ENCODE data around the gene ACOX1. TPM values are rescaled to one million over a fixed set of nuclear protein-coding genes. Genes with fewer than 3 reads are reported as not detected.

ACOX1 gene
- total RNA-seq, 1 experiment from 2014 or later: 40.9 TPM

- H3K9me3 Mint-ChIP-seq: peaks cover 6% of the 10 kb centered on the region; the same call in 1 of the 2 replicates
- H3K36me3 Mint-ChIP-seq: no peaks in the 10 kb centered on the region
- H3K27me3 Mint-ChIP-seq (ENCODE audit: low read depth): no peaks in the 10 kb centered on the region
- ChIA-PET POLR2A (no interaction called here), CTCF (interaction anchor here (0.6 to 7.6 kb wide), 13 partner anchors 9 to 938 kb away, joined by 3 to 112 read pairs (median 3); partner anchors contain the start of genes CDK3 and MRPL38)
- no peak overlapping the region for H3K4me3 Mint-ChIP-seq
- no peak overlapping the region for H3K27ac Mint-ChIP-seq
- no peak for DNase-seq (ENCODE audit: low spot score)
- no peaks in the 10 kb centered on the region for H3K4me1 Mint-ChIP-seq
- no peak for ATAC-seq
- TF ChIP-seq NR1H2 (CRISPR knock-in tag; IDR thresholded peaks at IDR 0.05): no peak
- no peak for TF ChIP-seq ZBTB21 (CRISPR knock-in tag; IDR thresholded peaks at IDR 0.05; ENCODE audit: borderline replicate concordance)
- TF ChIP-seq PREB (CRISPR knock-in tag; IDR thresholded peaks at IDR 0.05; ENCODE audit: borderline replicate concordance): no peak
- TF ChIP-seq ZNF281 (CRISPR knock-in tag; IDR thresholded peaks at IDR 0.05): no peak
- TF ChIP-seq FOXJ3 (CRISPR knock-in tag; IDR thresholded peaks at IDR 0.05; ENCODE audit: borderline replicate concordance): no peak
- TF ChIP-seq MAX (CRISPR knock-in tag; IDR thresholded peaks at IDR 0.05): no peak
- no peak for TF ChIP-seq ZMAT4 (CRISPR knock-in tag; IDR thresholded peaks at IDR 0.05)
- no peak for TF ChIP-seq CDX4 (CRISPR knock-in tag; IDR thresholded peaks at IDR 0.05; ENCODE audit: borderline replicate concordance)
- no peak for TF ChIP-seq NR3C1 (CRISPR knock-in tag; conservative IDR thresholded peaks at IDR 0.05; ENCODE audit: low read depth)
- TF ChIP-seq TCF7 (CRISPR knock-in tag; IDR thresholded peaks at IDR 0.05; ENCODE audit: low read depth): no peak
- no peak for TF ChIP-seq USF1 (CRISPR knock-in tag; IDR thresholded peaks at IDR 0.05)
- no peak for TF ChIP-seq TEAD1 (CRISPR knock-in tag; IDR thresholded peaks at IDR 0.05)
- TF ChIP-seq HMGA2 (CRISPR knock-in tag; IDR thresholded peaks at IDR 0.05): no peak
- TF ChIP-seq E2F4 (CRISPR knock-in tag; IDR thresholded peaks at IDR 0.05; ENCODE audit: borderline replicate concordance, low read depth): no peak
- no peak for TF ChIP-seq E2F1 (CRISPR knock-in tag; IDR thresholded peaks at IDR 0.05)
- no peak for TF ChIP-seq NFYB (CRISPR knock-in tag; conservative IDR thresholded peaks at IDR 0.05; ENCODE audit: low read depth)
- TF ChIP-seq SMAD4 (CRISPR knock-in tag; IDR thresholded peaks at IDR 0.05): no peak
- TF ChIP-seq ESRRA (CRISPR knock-in tag; IDR thresholded peaks at IDR 0.05; ENCODE audit: borderline replicate concordance): no peak
Observed at GRCh38 chr17:76008630-76009425, 29.9 kb upstream of the ACOX1 start.

All from WTC11 (cell line).